Fibroblast of gingiva (primary cell): ENCODE data around the gene KCNJ15.
A peak's percentile ranks its signal among the peaks of the same experiment; 100 is the strongest.

Source experiments
- DNase-seq: peaks from one replicate; pipeline ENCODE4 v3.0.0-alpha.2; 2011; ENCODE audit warnings: low read depth

KCNJ15 gene

GRCh38 chr21:38355992-38356781 lies 99.4 kb downstream of the KCNJ15 start:
- DNase-seq, result peak; percentile 47
